PC-9 (cell line): ENCODE results near the gene SLC22A31.

Experiments used
- EZH2 ChIP-seq: fragments of 200-600 bp; sonication (generic); IDR thresholded peaks from 2 replicates; pipeline ENCODE4 v1.8.0; 2017; ENCODE audit warnings: antibody characterized with exemption, low read depth
- TF ChIP-seq, protein P1 (sequence below): fragments of 200-600 bp; sonication (generic); conservative IDR thresholded peaks from 2 replicates; pipeline ENCODE4 v1.6.1; 2017; ENCODE audit warnings: mixed run types, antibody characterized with exemption, mild to moderate bottlenecking, moderate library complexity

DNA sequence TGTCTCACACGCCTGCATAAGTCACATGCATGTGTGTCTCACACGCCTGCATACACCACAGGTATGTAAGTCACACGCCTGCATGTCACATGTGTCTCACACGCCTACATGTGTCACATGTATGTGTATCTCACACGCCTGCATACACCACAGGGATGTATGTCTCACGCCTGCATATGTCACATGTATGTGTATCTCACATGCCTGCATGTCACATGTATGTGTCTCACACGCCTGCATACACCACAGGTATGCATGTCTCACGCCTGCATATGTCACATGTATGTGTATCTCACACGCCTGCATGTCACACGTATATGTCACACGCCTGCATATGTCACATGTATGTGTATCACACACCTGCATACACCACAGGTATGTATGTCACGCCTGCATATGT lies 42.6 kb downstream of the SLC22A31 start:
- TF ChIP-seq, protein P1, sequence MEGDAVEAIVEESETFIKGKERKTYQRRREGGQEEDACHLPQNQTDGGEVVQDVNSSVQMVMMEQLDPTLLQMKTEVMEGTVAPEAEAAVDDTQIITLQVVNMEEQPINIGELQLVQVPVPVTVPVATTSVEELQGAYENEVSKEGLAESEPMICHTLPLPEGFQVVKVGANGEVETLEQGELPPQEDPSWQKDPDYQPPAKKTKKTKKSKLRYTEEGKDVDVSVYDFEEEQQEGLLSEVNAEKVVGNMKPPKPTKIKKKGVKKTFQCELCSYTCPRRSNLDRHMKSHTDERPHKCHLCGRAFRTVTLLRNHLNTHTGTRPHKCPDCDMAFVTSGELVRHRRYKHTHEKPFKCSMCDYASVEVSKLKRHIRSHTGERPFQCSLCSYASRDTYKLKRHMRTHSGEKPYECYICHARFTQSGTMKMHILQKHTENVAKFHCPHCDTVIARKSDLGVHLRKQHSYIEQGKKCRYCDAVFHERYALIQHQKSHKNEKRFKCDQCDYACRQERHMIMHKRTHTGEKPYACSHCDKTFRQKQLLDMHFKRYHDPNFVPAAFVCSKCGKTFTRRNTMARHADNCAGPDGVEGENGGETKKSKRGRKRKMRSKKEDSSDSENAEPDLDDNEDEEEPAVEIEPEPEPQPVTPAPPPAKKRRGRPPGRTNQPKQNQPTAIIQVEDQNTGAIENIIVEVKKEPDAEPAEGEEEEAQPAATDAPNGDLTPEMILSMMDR = no peak
- no peak for TF ChIP-seq EZH2
